HepG2 (cell line): ENCODE measurements around the gene DOCK4. TPM values are rescaled to one million over a fixed set of nuclear protein-coding genes. Genes with fewer than 3 reads are reported as not detected.

Experiments used
- FOXK2 ChIP-seq: fragments of 450-650 bp; IDR thresholded peaks from 2 replicates; pipeline ENCODE4 v1.6.1; 2016
- HOXA3 ChIP-seq: sonication (generic); formaldehyde crosslinking; IDR thresholded peaks from 2 replicates; pipeline ENCODE4 v1.5.0; 2020; ENCODE audit warnings: missing genetic modification reagents
- HOXD1 ChIP-seq: sonication (generic); formaldehyde crosslinking; IDR thresholded peaks from 2 replicates; pipeline ENCODE4 v1.5.0; 2020; ENCODE audit warnings: missing genetic modification reagents
- KDM4B ChIP-seq: sonication (generic); formaldehyde crosslinking; IDR thresholded peaks from 2 replicates; pipeline ENCODE4 v1.4.0; 2020; ENCODE audit warnings: missing genetic modification reagents
- MEF2D ChIP-seq: sonication (generic); formaldehyde crosslinking; IDR thresholded peaks from 2 replicates; pipeline ENCODE4 v1.5.1; 2020; ENCODE audit warnings: mild to moderate bottlenecking, missing genetic modification reagents
- NKX3-1 ChIP-seq: sonication (generic); formaldehyde crosslinking; IDR thresholded peaks from 2 replicates; pipeline ENCODE4 v1.5.0; 2020; ENCODE audit warnings: missing genetic modification reagents
- TRIM24 ChIP-seq: sonication (generic); formaldehyde crosslinking; IDR thresholded peaks from 2 replicates; pipeline ENCODE4 v1.8.0; 2022; ENCODE audit warnings: mild to moderate bottlenecking, missing genetic modification reagents
- ZBTB7B ChIP-seq: sonication (generic); formaldehyde crosslinking; IDR thresholded peaks from 2 replicates; pipeline ENCODE4 v1.4.0; 2020; ENCODE audit warnings: missing genetic modification reagents
- ZNF124 ChIP-seq: sonication (generic); formaldehyde crosslinking; IDR thresholded peaks from 2 replicates; pipeline ENCODE4 v1.4.0; 2020; ENCODE audit warnings: missing genetic modification reagents
- ZNF264 ChIP-seq: sonication (generic); formaldehyde crosslinking; IDR thresholded peaks from 2 replicates; pipeline ENCODE4 v1.4.0; 2020; ENCODE audit warnings: missing genetic modification reagents
- ZNF644 ChIP-seq: IDR thresholded peaks from 2 replicates; pipeline ENCODE4 v1.6.1; 2016; ENCODE audit warnings: low read depth
- polyA plus RNA-seq, 8 experiments: library from polyadenylated mRNA; depleted of rRNA in 3 of 8; stranded (reverse) in 7 of 8; unstranded in 1 of 8; fragments of >200 nt; fragmentation: Illumina TruSeq in 4 of 8; extraction: Trizol in 4 of 8; gene quantifications; 2 replicates each; pipeline versions ENCODE4 v1.2.1 to v1.2.3, GENCODE V29; 2011 to 2016; ENCODE audit warnings: low read depth in 4 of 8, missing spikeins in 1 of 8, mixed read lengths in 1 of 8; ENCODE audit not compliant: insufficient read depth in 1 of 8
- total RNA-seq, 5 experiments: library from RNA; depleted of rRNA; stranded (reverse); fragments of >200 nt; fragmentation: Illumina TruSeq; extraction: Trizol; gene quantifications; 2 replicates each; pipeline ENCODE4 v1.2.3, GENCODE V29; 2016; ENCODE audit warnings: low read depth in 1 of 5
- TF ChIP-seq, protein P1 (sequence below): IDR thresholded peaks from 2 replicates; pipeline ENCODE4 v1.6.1; 2016; ENCODE audit warnings: low read depth, missing genetic modification reagents, missing compliant biosample characterization
- TF ChIP-seq, protein P2 (sequence below): IDR thresholded peaks from 2 replicates; pipeline ENCODE4 v1.6.1; 2012; ENCODE audit warnings: low read depth, low read length, improper control_type of control experiment
- TF ChIP-seq, protein P3 (sequence below): sonication (generic); formaldehyde crosslinking; IDR thresholded peaks from 2 replicates; pipeline ENCODE4 v1.5.0; 2020; ENCODE audit warnings: mild to moderate bottlenecking, missing genetic modification reagents
- TF ChIP-seq, protein P4 (sequence below), 2 experiments: sonication (generic) in 1 of 2; formaldehyde crosslinking in 1 of 2; IDR thresholded peaks; 2 replicates each; pipeline versions ENCODE4 v1.4.0 to v1.6.1; 2016 to 2020; ENCODE audit warnings: borderline replicate concordance in 1 of 2, low read depth in 1 of 2, mild to moderate bottlenecking in 1 of 2, missing genetic modification reagents in 1 of 2

The DOCK4 gene
- total and polyA plus RNA-seq, 2 of the 13 experiments (the other 11 are each of a cell fraction or from before 2014, with no cell fraction given) = 13.5 to 17.4 TPM

DNA sequence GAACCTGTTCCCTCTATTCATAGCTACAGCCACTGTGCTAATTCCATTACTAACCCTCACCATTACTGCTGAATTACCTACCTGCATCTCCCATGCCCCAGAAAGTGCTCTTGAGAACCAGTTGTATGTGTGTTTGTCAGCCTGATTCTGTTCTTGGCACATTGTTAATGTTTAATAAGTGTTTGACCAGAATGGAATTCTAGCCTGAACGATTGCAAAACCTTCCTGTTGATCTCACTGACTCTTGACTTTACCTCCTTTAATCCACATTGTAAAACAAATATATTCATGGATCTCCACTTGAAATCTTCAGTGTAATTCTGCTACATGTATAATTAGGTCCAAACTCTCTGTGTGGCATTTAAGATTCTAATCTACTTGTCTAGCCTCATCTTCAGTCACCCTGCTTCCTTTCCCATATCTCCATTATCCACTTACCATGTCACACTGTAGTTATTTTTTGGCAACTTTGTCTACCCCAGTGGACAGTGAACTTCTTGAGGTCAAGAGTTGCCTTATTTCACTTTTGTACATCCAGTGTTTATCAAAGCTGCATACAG lies 5.2 kb upstream of the DOCK4 start (continued):
- TF ChIP-seq, protein P1, sequence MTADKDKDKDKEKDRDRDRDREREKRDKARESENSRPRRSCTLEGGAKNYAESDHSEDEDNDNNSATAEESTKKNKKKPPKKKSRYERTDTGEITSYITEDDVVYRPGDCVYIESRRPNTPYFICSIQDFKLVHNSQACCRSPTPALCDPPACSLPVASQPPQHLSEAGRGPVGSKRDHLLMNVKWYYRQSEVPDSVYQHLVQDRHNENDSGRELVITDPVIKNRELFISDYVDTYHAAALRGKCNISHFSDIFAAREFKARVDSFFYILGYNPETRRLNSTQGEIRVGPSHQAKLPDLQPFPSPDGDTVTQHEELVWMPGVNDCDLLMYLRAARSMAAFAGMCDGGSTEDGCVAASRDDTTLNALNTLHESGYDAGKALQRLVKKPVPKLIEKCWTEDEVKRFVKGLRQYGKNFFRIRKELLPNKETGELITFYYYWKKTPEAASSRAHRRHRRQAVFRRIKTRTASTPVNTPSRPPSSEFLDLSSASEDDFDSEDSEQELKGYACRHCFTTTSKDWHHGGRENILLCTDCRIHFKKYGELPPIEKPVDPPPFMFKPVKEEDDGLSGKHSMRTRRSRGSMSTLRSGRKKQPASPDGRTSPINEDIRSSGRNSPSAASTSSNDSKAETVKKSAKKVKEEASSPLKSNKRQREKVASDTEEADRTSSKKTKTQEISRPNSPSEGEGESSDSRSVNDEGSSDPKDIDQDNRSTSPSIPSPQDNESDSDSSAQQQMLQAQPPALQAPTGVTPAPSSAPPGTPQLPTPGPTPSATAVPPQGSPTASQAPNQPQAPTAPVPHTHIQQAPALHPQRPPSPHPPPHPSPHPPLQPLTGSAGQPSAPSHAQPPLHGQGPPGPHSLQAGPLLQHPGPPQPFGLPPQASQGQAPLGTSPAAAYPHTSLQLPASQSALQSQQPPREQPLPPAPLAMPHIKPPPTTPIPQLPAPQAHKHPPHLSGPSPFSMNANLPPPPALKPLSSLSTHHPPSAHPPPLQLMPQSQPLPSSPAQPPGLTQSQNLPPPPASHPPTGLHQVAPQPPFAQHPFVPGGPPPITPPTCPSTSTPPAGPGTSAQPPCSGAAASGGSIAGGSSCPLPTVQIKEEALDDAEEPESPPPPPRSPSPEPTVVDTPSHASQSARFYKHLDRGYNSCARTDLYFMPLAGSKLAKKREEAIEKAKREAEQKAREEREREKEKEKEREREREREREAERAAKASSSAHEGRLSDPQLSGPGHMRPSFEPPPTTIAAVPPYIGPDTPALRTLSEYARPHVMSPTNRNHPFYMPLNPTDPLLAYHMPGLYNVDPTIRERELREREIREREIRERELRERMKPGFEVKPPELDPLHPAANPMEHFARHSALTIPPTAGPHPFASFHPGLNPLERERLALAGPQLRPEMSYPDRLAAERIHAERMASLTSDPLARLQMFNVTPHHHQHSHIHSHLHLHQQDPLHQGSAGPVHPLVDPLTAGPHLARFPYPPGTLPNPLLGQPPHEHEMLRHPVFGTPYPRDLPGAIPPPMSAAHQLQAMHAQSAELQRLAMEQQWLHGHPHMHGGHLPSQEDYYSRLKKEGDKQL (CRISPR knock-in tag) = peak; percentile 84; the same call in 1 of the 2 replicates
- TF ChIP-seq HOXD1 (CRISPR knock-in tag) (0 out of 2 replicates have a peak, but pooled peaks have one; percentile 33), KDM4B (CRISPR knock-in tag) (peak; percentile 46; the same call in 1 of the 2 replicates), ZNF644 (CRISPR knock-in tag) (peak; percentile 90), ZBTB7B (CRISPR knock-in tag) (0 out of 2 replicates have a peak, but pooled peaks have one; percentile 45), FOXK2 (no peak), MEF2D (peak; percentile 76), TRIM24 (0 out of 2 replicates have a peak, but pooled peaks have one; percentile 19), ZNF264 (CRISPR knock-in tag) (0 out of 2 replicates have a peak, but pooled peaks have one; percentile 52), NKX3-1 (CRISPR knock-in tag) (0 out of 2 replicates have a peak, but pooled peaks have one; percentile 51), HOXA3 (CRISPR knock-in tag) (peak; percentile 35; the same call in 1 of the 2 replicates), ZNF124 (0 out of 2 replicates have a peak, but pooled peaks have one; percentile 52)
- TF ChIP-seq, protein P2, sequence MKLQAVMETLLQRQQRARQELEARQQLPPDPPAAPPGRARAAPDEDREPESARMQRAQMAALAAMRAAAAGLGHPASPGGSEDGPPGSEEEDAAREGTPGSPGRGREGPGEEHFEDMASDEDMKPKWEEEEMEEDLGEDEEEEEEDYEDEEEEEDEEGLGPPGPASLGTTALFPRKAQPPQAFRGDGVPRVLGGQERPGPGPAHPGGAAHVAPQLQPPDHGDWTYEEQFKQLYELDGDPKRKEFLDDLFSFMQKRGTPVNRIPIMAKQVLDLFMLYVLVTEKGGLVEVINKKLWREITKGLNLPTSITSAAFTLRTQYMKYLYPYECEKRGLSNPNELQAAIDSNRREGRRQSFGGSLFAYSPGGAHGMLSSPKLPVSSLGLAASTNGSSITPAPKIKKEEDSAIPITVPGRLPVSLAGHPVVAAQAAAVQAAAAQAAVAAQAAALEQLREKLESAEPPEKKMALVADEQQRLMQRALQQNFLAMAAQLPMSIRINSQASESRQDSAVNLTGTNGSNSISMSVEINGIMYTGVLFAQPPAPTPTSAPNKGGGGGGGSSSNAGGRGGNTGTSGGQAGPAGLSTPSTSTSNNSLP = peak; percentile 92
- TF ChIP-seq, protein P3, sequence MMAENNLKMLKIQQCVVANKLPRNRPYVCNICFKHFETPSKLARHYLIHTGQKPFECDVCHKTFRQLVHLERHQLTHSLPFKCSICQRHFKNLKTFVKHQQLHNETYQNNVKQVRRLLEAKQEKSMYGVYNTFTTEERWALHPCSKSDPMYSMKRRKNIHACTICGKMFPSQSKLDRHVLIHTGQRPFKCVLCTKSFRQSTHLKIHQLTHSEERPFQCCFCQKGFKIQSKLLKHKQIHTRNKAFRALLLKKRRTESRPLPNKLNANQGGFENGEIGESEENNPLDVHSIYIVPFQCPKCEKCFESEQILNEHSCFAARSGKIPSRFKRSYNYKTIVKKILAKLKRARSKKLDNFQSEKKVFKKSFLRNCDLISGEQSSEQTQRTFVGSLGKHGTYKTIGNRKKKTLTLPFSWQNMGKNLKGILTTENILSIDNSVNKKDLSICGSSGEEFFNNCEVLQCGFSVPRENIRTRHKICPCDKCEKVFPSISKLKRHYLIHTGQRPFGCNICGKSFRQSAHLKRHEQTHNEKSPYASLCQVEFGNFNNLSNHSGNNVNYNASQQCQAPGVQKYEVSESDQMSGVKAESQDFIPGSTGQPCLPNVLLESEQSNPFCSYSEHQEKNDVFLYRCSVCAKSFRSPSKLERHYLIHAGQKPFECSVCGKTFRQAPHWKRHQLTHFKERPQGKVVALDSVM (CRISPR knock-in tag) = 0 out of 2 replicates have a peak, but pooled peaks have one; percentile 34
- TF ChIP-seq, protein P4, sequence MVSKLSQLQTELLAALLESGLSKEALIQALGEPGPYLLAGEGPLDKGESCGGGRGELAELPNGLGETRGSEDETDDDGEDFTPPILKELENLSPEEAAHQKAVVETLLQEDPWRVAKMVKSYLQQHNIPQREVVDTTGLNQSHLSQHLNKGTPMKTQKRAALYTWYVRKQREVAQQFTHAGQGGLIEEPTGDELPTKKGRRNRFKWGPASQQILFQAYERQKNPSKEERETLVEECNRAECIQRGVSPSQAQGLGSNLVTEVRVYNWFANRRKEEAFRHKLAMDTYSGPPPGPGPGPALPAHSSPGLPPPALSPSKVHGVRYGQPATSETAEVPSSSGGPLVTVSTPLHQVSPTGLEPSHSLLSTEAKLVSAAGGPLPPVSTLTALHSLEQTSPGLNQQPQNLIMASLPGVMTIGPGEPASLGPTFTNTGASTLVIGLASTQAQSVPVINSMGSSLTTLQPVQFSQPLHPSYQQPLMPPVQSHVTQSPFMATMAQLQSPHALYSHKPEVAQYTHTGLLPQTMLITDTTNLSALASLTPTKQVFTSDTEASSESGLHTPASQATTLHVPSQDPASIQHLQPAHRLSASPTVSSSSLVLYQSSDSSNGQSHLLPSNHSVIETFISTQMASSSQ (IDR thresholded peaks at IDR 0.05; ENCODE audit: low read depth) = peak; percentile 96
- TF ChIP-seq, protein P4 (CRISPR knock-in tag; IDR thresholded peaks at IDR 0.05; ENCODE audit: borderline replicate concordance) = peak; percentile 97
